Middle frontal gyrus (tissue), 1 donor: ENCODE measurements around the gene B4GALNT1.
"Not testable (repeated sequence)": the region's sequence is repeated elsewhere in the genome, so short reads cannot be mapped to it uniquely, and the experiment has no call there.

Experiments
- DNase-seq: peaks from one replicate; pipeline ENCODE4 v3.0.0-alpha.2; 2015; ENCODE audit warnings: low spot score; ENCODE audit errors: extremely low spot score

The B4GALNT1 gene

GRCh38 chr12:57621497-57622292, 11.3 kb downstream of the B4GALNT1 start:
- DNase-seq = no peak

- no peak for DNase-seq
These were observed 12.0 kb downstream of the B4GALNT1 start for GRCh38 chr12:57620936-57621496.

GRCh38 chr12:57620245-57620935, 12.6 kb downstream of the B4GALNT1 start:
- no peak for DNase-seq

- no peak for DNase-seq
These were observed 13.4 kb downstream of the B4GALNT1 start for GRCh38 chr12:57619434-57620244.

- DNase-seq = no peak
These were observed 14.0 kb downstream of the B4GALNT1 start for GRCh38 chr12:57618966-57619433.

GRCh38 chr12:57618431-57618830, 14.6 kb downstream of the B4GALNT1 start:
- DNase-seq = not testable (repeated sequence)

- DNase-seq = no peak
These were observed 15.1 kb downstream of the B4GALNT1 start for GRCh38 chr12:57617942-57618341.

- no peak for DNase-seq
These were observed 16.5 kb downstream of the B4GALNT1 start for GRCh38 chr12:57616383-57617101.

GRCh38 chr12:57615637-57616036, 17.4 kb downstream of the B4GALNT1 start:
- DNase-seq = no peak

GRCh38 chr12:57614948-57615500, 18.0 kb downstream of the B4GALNT1 start:
- no peak for DNase-seq

- DNase-seq = no peak
These were observed 18.6 kb downstream of the B4GALNT1 start for GRCh38 chr12:57614178-57614947.

- no peak for DNase-seq
These were observed 19.4 kb downstream of the B4GALNT1 start for GRCh38 chr12:57613427-57614109.

GRCh38 chr12:57612711-57613426, 20.1 kb downstream of the B4GALNT1 start:
- DNase-seq = no peak

GRCh38 chr12:57611827-57612710, 20.9 kb downstream of the B4GALNT1 start:
- DNase-seq = no peak

- no peak for DNase-seq
These were observed 21.7 kb downstream of the B4GALNT1 start, which contains the start of gene ARHGEF25 for GRCh38 chr12:57611108-57611826. TSS of gene ARHGEF25 (plus strand) at chr12:57611435. CDS start at chr12:57611895, 460 bp downstream.

- no peak for DNase-seq
These were observed 22.4 kb downstream of the B4GALNT1 start for GRCh38 chr12:57610554-57611107.
